ENCODE data around the gene SMURF2.

SMURF2 gene

GRCh38 chr17:64529221-64529620 is 132.9 kb downstream of the SMURF2 start:
- Mint-ChIP-seq H3K27me3 (no peaks in the 10 kb centered on the region), H3K4me1 (peaks cover 10% of the 10 kb centered on the region), H3K9me3 (no peaks in the 10 kb centered on the region), H3K27ac (no peak overlapping the region), H3K36me3 (peaks cover 72% of the 10 kb centered on the region), H3K4me3 (no peak overlapping the region)
- no peak for ATAC-seq

GRCh38 chr17:64527914-64528313 is 134.2 kb downstream of the SMURF2 start:
- Mint-ChIP-seq H3K27ac (peak overlapping the region; percentile 42), H3K27me3 (no peaks in the 10 kb centered on the region), H3K36me3 (peaks cover 72% of the 10 kb centered on the region), H3K4me3 (no peak overlapping the region), H3K9me3 (no peaks in the 10 kb centered on the region), H3K4me1 (peaks cover 6% of the 10 kb centered on the region)
- no peak for ATAC-seq

GRCh38 chr17:64520359-64520758 is 141.7 kb downstream of the SMURF2 start:
- H3K4me3 Mint-ChIP-seq = no peak overlapping the region
- no peak for ATAC-seq
- no peaks in the 10 kb centered on the region for H3K9me3 Mint-ChIP-seq
- no peaks in the 10 kb centered on the region for H3K27me3 Mint-ChIP-seq
- H3K36me3 Mint-ChIP-seq = peaks cover 38% of the 10 kb centered on the region
- H3K4me1 Mint-ChIP-seq = peaks cover 8% of the 10 kb centered on the region
- no peak overlapping the region for H3K27ac Mint-ChIP-seq

- Mint-ChIP-seq H3K9me3 (no peaks in the 10 kb centered on the region), H3K27me3 (no peaks in the 10 kb centered on the region), H3K4me1 (peaks cover 15% of the 10 kb centered on the region), H3K36me3 (peaks cover 44% of the 10 kb centered on the region), H3K4me3 (no peak overlapping the region), H3K27ac (no peak overlapping the region)
- no peak for ATAC-seq
Observed at GRCh38 chr17:64519601-64520000, 142.5 kb downstream of the SMURF2 start.

- Mint-ChIP-seq H3K27me3 (no peaks in the 10 kb centered on the region), H3K9me3 (no peaks in the 10 kb centered on the region), H3K4me3 (no peak overlapping the region), H3K4me1 (peaks cover 21% of the 10 kb centered on the region), H3K36me3 (peaks cover 50% of the 10 kb centered on the region), H3K27ac (peak overlapping the region; percentile 13)
- ATAC-seq = no peak
Observed at GRCh38 chr17:64515829-64516228, 146.3 kb downstream of the SMURF2 start.

GRCh38 chr17:64515419-64515818 is 146.7 kb downstream of the SMURF2 start:
- peaks cover 54% of the 10 kb centered on the region for H3K36me3 Mint-ChIP-seq
- peak; percentile 86 for ATAC-seq
- H3K27ac Mint-ChIP-seq = peak overlapping the region; percentile 13
- no peaks in the 10 kb centered on the region for H3K9me3 Mint-ChIP-seq
- peaks cover 21% of the 10 kb centered on the region for H3K4me1 Mint-ChIP-seq
- no peaks in the 10 kb centered on the region for H3K27me3 Mint-ChIP-seq
- no peak overlapping the region for H3K4me3 Mint-ChIP-seq

GRCh38 chr17:64509179-64509578 is 152.9 kb downstream of the SMURF2 start:
- Mint-ChIP-seq H3K27ac (no peak overlapping the region), H3K27me3 (no peaks in the 10 kb centered on the region), H3K4me1 (peaks cover 22% of the 10 kb centered on the region), H3K4me3 (no peak overlapping the region), H3K36me3 (peaks cover 46% of the 10 kb centered on the region), H3K9me3 (no peaks in the 10 kb centered on the region)
- no peak for ATAC-seq

GRCh38 chr17:64508683-64509082 is 153.4 kb downstream of the SMURF2 start:
- Mint-ChIP-seq H3K36me3 (peaks cover 51% of the 10 kb centered on the region), H3K27ac (no peak overlapping the region), H3K27me3 (no peaks in the 10 kb centered on the region), H3K4me1 (peaks cover 26% of the 10 kb centered on the region), H3K9me3 (no peaks in the 10 kb centered on the region), H3K4me3 (peak overlapping the region; percentile 44)
- no peak for ATAC-seq

- Mint-ChIP-seq H3K27ac (peak overlapping the region; percentile 100), H3K4me1 (peaks cover 31% of the 10 kb centered on the region), H3K36me3 (peaks cover 57% of the 10 kb centered on the region), H3K4me3 (peak overlapping the region; percentile 100), H3K9me3 (no peaks in the 10 kb centered on the region), H3K27me3 (no peaks in the 10 kb centered on the region)
- ATAC-seq = peak; percentile 42
Observed at GRCh38 chr17:64507413-64507782, 154.7 kb downstream of the SMURF2 start.

GRCh38 chr17:64506576-64507412 is 155.3 kb downstream of the SMURF2 start, which contains the start of gene CEP95:
TSS of gene CEP95 (plus strand) at chr17:64506977. CDS start at chr17:64507098, 121 bp downstream.
- H3K27ac Mint-ChIP-seq = peak within 1 kb of the TSS; percentile 100
- no peaks in the 10 kb centered on the region for H3K9me3 Mint-ChIP-seq
- ATAC-seq = peak; percentile 89
- H3K4me1 Mint-ChIP-seq = peaks cover 37% of the 10 kb centered on the region
- H3K36me3 Mint-ChIP-seq = peaks cover 61% of the 10 kb centered on the region
- peak within 1 kb of the TSS; percentile 100 for H3K4me3 Mint-ChIP-seq
- no peaks in the 10 kb centered on the region for H3K27me3 Mint-ChIP-seq

- Mint-ChIP-seq H3K27ac (peak within 1 kb of the TSS; percentile 100), H3K4me3 (peak within 1 kb of the TSS; percentile 100), H3K4me1 (peaks cover 43% of the 10 kb centered on the region), H3K9me3 (no peaks in the 10 kb centered on the region), H3K27me3 (no peaks in the 10 kb centered on the region), H3K36me3 (peaks cover 61% of the 10 kb centered on the region)
- ATAC-seq = peak; percentile 86
Observed at GRCh38 chr17:64506201-64506575, 155.9 kb downstream of the SMURF2 start, which contains the start of gene DDX5. TSS of gene DDX5 (minus strand) at chr17:64506289. CDS start at chr17:64506119, 170 bp downstream.

GRCh38 chr17:64505340-64506200 is 156.5 kb downstream of the SMURF2 start:
- Mint-ChIP-seq H3K27ac (peak overlapping the region; percentile 100), H3K9me3 (no peaks in the 10 kb centered on the region), H3K36me3 (peaks cover 62% of the 10 kb centered on the region), H3K27me3 (no peaks in the 10 kb centered on the region), H3K4me3 (peak overlapping the region; percentile 100), H3K4me1 (peaks cover 49% of the 10 kb centered on the region)
- peak; percentile 64 for ATAC-seq

GRCh38 chr17:64504769-64505339 is 157.3 kb downstream of the SMURF2 start:
- Mint-ChIP-seq H3K27me3 (no peaks in the 10 kb centered on the region), H3K4me3 (peak overlapping the region; percentile 100), H3K4me1 (peaks cover 55% of the 10 kb centered on the region), H3K27ac (peak overlapping the region; percentile 100), H3K9me3 (no peaks in the 10 kb centered on the region), H3K36me3 (peaks cover 64% of the 10 kb centered on the region)
- no peak for ATAC-seq

GRCh38 chr17:64503821-64504768 is 158.0 kb downstream of the SMURF2 start:
- no peak for ATAC-seq

More at GRCh38 chr17:64503821-64504768, 158.0 kb downstream of the SMURF2 start:
- Mint-ChIP-seq H3K4me3 (peak overlapping the region; percentile 100), H3K4me1 (peaks cover 56% of the 10 kb centered on the region), H3K36me3 (peaks cover 71% of the 10 kb centered on the region), H3K27ac (peak overlapping the region; percentile 100), H3K9me3 (no peaks in the 10 kb centered on the region), H3K27me3 (no peaks in the 10 kb centered on the region)
